Activated CD4-positive, alpha-beta T cell treated with anti-CD3 and anti-CD28 coated beads for 36 hours (primary cell): Measurements from ENCODE around the gene CPNE7. TPM values are rescaled to one million over a fixed set of nuclear protein-coding genes. Genes with fewer than 3 reads are reported as not detected.

Experiments
- ATAC-seq: fragments of 200-7000 bp; cut with Tn5 transposase; one replicate; pipeline ENCODE4 v1.10.0; 2021; ENCODE audit warnings: mild to moderate bottlenecking, moderate library complexity
- CTCF ChIA-PET: fragments of 350-600 bp; sonication (Branson Sonifier 250); formaldehyde crosslinking; loops from one replicate; lab custom pipeline; 2021; ENCODE audit warnings: antibody characterized with exemption; lab: Charles Lee
- POLR2A ChIA-PET: fragments of 350-600 bp; sonication (Branson Sonifier 250); formaldehyde crosslinking; loops from one replicate; lab custom pipeline; 2021; ENCODE audit warnings: antibody characterized with exemption, inconsistent platforms; lab: Charles Lee
- DNase-seq: peaks from one replicate; pipeline ENCODE4 v3.0.0-alpha.2; 2020
- H3K27ac Mint-ChIP-seq: one replicate; pipeline ENCODE4 v1.8.0; 2021; ENCODE audit warnings: mixed read lengths
- H3K27me3 Mint-ChIP-seq: one replicate; pipeline ENCODE4 v1.8.0; 2021; ENCODE audit warnings: mixed read lengths
- H3K36me3 Mint-ChIP-seq: one replicate; pipeline ENCODE4 v1.8.0; 2021; ENCODE audit warnings: low read depth, mixed read lengths
- H3K4me1 Mint-ChIP-seq: one replicate; pipeline ENCODE4 v1.8.0; 2021; ENCODE audit warnings: mixed read lengths
- H3K4me3 Mint-ChIP-seq: one replicate; pipeline ENCODE4 v1.8.0; 2021; ENCODE audit warnings: mild to moderate bottlenecking, moderate library complexity, mixed read lengths
- H3K9me3 Mint-ChIP-seq: one replicate; pipeline ENCODE4 v1.8.0; 2021; ENCODE audit warnings: low read depth, mixed read lengths
- intact Hi-C, 2 experiments: fragments of 100-400 bp; cut with DNase I in 1 of 2; cut with micrococcal nuclease in 1 of 2; formaldehyde crosslinking; loops; one replicate each; pipeline versions ENCODE4 v1.14.2 to v1.15.1; 2022 to 2024; cut with DNase I, micrococcal nuclease
- total RNA-seq, 2 experiments: library from RNA; stranded (reverse); gene quantifications; one replicate each; pipeline ENCODE4 v1.2.3, GENCODE V29; 2021

CPNE7 gene
- total RNA-seq, 2 experiments from 2014 or later = 17.3 to 18.7 TPM

DNA sequence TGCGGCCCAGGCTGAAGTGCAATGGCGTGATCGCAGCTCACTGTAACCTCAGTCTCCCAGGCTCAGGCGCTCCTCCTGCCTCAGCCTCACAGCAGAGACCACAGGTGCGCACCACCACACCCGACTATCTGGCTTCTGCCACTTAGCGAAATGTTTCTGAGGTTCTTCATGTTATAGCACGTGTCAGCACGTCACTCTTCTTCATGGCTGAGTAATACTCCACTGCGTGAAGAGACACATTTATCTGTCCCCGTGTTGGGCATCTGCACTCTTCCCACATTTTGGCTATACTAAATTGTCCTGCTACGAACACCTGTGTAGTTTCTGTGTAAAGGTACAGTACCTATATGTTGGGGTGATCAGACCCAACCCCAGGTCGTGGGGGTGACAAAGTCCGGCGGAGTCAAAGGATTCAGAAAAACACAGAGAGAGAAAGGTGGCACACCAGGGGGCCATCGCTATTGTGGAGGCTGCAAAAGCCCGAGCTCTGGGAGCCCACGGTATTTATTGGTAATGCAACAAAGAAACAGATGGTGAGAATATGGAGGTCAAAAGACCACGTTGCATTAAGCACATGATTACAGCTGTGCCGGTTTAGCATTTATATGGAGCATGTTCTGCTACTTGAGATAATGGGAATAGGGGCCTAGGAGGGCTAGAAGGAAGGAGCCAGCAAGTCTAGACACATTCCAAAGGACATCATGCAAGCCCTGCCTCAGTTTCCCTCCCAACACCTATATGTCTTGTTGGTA lies 37.0 kb downstream of the CPNE7 start:
- intact Hi-C loops = no loop called here
- ChIA-PET CTCF (no interaction called here), POLR2A (no interaction called here)
- no peaks in the 10 kb centered on the region for H3K27me3 Mint-ChIP-seq
- peaks cover 13% of the 10 kb centered on the region for H3K4me1 Mint-ChIP-seq
- ATAC-seq (no peak), DNase-seq (no peak)
- H3K9me3 Mint-ChIP-seq = no peaks in the 10 kb centered on the region
- no peaks in the 10 kb centered on the region for H3K36me3 Mint-ChIP-seq
- no peak overlapping the region for H3K27ac Mint-ChIP-seq
- no peak overlapping the region for H3K4me3 Mint-ChIP-seq

DNA sequence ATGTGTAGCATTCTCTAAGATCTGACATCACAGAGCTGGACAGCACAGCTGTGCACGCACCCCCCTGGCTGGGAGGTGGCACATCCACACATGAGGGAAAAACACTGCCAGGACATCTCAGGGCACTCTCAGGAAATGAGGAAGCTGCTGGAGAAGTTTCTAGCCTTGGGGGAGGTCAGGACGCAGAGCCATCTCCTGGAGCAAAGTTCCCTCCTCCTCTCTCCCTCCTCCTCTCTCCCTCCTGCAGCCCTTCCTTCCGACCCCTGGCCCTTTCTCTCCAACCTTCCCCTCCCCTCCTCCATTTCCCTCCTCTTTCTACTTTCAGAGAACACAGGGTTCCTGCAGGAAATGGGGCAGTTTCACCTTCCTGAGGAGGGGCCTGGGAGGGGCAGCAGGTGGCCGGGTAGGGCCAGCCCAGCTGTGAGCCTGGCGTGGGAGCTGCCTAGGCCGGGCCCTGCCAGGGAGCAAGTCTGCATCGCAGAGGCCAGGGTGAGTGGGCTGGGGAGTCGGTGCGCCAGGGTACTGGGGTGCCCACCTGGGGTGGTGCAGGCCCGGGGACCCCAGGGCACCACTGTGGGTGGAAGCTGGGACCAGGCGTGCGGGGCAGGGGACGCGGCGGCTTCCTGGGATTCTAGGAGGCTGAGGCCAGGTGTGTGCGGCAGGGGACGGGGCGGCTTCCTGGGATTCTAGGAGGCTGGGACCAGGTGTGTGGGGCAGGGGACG lies 37.8 kb downstream of the CPNE7 start, which contains the start of gene DPEP1:
Gene DPEP1, plus strand, starts transcription at position 412 of the 723 bp plus-strand sequence. CDS start 16,769 bp downstream, outside the sequence.
- intact Hi-C loops = no loop called here
- POLR2A ChIA-PET = no interaction called here
- Mint-ChIP-seq H3K27me3 (no peaks in the 10 kb centered on the region), H3K4me1 (peaks cover 13% of the 10 kb centered on the region), H3K9me3 (no peaks in the 10 kb centered on the region), H3K4me3 (no peak within 1 kb of the TSS), H3K36me3 (no peaks in the 10 kb centered on the region), H3K27ac (no peak within 1 kb of the TSS)
- DNase-seq (no peak), ATAC-seq (no peak)
- CTCF ChIA-PET = no interaction called here

DNA sequence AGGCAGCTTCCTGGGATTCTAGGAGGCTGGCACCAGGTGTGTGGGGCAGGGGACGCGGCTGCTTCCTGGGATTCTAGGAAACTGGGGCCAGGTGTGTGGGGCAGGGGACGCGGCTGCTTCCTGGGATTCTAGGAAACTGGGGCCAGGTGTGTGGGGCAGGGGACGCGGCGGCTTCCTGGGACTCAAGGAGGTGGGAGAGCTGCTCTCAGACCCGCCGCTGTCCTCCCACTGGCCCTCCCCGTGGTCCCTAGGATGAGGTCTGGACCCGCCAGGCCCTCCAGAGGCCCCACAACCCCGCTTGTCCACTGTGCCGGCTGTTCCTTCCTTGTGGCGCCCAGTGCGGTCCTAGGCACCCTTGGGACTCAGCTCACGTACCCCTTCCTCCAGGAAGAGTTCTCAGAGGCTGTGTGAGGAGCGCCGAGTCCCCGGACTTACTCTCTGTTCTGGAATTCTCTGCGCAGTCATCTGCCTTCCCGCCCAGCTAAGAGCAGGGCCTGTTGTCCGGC lies 38.4 kb downstream of the CPNE7 start:
- H3K9me3 Mint-ChIP-seq = no peaks in the 10 kb centered on the region
- no peak for DNase-seq
- H3K36me3 Mint-ChIP-seq = no peaks in the 10 kb centered on the region
- H3K27me3 Mint-ChIP-seq = no peaks in the 10 kb centered on the region
- H3K4me3 Mint-ChIP-seq = no peak overlapping the region
- CTCF ChIA-PET = no interaction called here
- ATAC-seq = no peak
- H3K4me1 Mint-ChIP-seq = peaks cover 13% of the 10 kb centered on the region
- no peak overlapping the region for H3K27ac Mint-ChIP-seq
- intact Hi-C loops = no loop called here
- POLR2A ChIA-PET = no interaction called here

DNA sequence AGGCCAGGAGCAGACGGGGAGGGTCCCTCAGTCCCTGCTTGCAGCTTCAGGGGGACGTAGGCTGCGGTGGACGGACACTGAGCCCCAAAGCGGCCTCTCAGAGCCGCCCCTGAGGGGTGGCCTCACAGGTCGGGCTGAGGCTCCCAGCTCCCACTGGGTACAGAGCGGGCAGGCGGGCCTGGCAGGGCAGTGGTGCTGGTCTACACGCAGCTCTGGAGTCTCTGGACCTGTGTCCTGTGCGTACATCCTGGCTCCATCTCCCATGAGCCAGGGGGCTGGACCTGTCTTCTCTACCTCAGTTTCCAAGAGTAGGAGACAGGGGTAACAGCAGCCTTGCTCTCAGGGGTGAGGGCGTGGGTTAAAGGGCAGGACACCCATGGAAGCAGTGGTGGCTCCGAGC lies 39.6 kb downstream of the CPNE7 start:
- Mint-ChIP-seq H3K9me3 (no peaks in the 10 kb centered on the region), H3K27me3 (no peaks in the 10 kb centered on the region), H3K4me1 (peaks cover 13% of the 10 kb centered on the region), H3K4me3 (no peak overlapping the region), H3K27ac (no peak overlapping the region), H3K36me3 (no peaks in the 10 kb centered on the region)
- ChIA-PET POLR2A (no interaction called here), CTCF (interaction anchor here (1.0 to 1.8 kb wide), 8 partner anchors 9 to 245 kb away, joined by 3 to 7 read pairs (median 4); no protein-coding TSS in a partner anchor)
- intact Hi-C loops = no loop called here
- DNase-seq (no peak), ATAC-seq (no peak)

DNA sequence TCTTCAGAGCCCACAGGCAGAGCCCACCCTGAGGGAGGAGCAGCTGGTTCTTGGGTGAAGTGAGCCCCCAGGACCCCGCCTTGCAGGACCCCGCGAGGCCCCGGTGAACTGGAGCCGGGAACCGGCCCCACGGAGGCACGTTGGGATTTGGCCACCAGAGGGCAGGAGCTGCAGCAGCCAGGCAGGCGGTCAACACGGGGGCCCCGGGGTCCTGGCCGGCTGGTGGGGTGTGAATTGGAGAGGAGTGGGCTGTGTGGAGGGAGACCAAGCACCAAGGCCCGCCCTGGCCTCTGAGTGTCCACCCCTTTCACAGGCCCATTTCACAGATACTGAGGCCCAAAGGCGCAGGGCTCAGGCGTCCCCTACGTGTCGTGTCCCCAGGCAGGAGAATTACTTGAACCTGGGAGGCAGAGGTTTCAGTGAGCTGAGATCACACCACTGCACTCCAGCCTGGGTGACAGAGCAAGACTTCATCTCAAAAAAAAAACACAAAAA lies 40.1 kb downstream of the CPNE7 start:
- POLR2A ChIA-PET = no interaction called here
- peak; percentile 27 for ATAC-seq
- Mint-ChIP-seq H3K36me3 (no peaks in the 10 kb centered on the region), H3K27ac (no peak overlapping the region), H3K4me1 (peaks cover 13% of the 10 kb centered on the region), H3K4me3 (no peak overlapping the region), H3K27me3 (no peaks in the 10 kb centered on the region), H3K9me3 (no peaks in the 10 kb centered on the region)
- peak; percentile 55 for DNase-seq
- intact Hi-C loops = no loop called here
- CTCF ChIA-PET = interaction anchor here (0.6 to 1.8 kb wide), 9 partner anchors 10 to 1642 kb away, joined by 3 to 7 read pairs (median 3); no protein-coding TSS in a partner anchor

DNA sequence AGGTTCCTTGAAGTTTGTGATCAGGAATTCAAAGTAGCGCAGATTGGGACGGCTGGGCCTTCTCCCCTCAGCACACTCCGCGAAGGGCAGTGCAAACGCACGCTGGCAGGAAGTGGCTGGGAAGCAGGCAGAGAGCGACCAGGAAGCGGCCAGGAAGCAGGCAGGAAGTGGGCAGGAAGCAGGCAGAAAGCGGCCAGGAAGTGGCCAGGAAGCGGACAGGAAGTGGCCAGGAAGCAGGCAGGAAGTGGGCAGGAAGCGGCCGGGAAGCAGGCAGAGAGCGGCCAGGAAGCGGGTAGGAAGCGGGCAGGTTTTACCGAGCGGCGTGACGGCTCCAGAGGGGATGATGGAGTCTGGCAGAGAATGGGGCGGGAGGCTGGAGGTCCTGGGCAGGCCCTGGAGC lies 41.1 kb downstream of the CPNE7 start:
- no peak overlapping the region for H3K27ac Mint-ChIP-seq
- CTCF ChIA-PET = interaction anchor here (0.8 kb wide), 1 partner anchor 17 kb away, joined by 3 read pairs; no protein-coding TSS in a partner anchor
- intact Hi-C loops = no loop called here
- no peak overlapping the region for H3K4me3 Mint-ChIP-seq
- peaks cover 13% of the 10 kb centered on the region for H3K4me1 Mint-ChIP-seq
- no peaks in the 10 kb centered on the region for H3K9me3 Mint-ChIP-seq
- POLR2A ChIA-PET = no interaction called here
- H3K27me3 Mint-ChIP-seq = no peaks in the 10 kb centered on the region
- DNase-seq (peak; percentile 34), ATAC-seq (peak; percentile 32)
- no peaks in the 10 kb centered on the region for H3K36me3 Mint-ChIP-seq

DNA sequence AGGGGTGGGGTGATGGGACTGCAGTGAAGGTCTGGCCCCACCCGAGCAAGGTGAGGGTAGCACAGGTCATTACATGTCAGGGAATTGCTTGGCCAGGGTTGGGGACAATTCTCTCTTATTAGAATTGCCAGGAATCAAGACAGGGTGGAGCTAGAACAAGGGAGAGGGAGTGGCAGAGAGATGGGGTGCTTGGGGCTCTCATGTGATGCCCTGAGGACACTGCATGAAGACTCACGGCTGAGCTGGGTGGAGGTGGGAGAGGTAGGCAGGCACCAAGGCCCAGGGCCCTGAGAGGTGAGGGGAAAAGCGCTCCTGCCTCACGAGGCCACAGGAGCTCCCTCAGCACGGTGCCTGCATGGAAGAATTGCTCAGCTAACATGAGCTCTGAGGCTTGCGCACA lies 41.5 kb downstream of the CPNE7 start:
- H3K27me3 Mint-ChIP-seq = no peaks in the 10 kb centered on the region
- peak; percentile 29 for ATAC-seq
- ChIA-PET POLR2A (no interaction called here), CTCF (interaction anchor here (0.8 kb wide), 1 partner anchor 17 kb away, joined by 3 read pairs; no protein-coding TSS in a partner anchor)
- no peak overlapping the region for H3K4me3 Mint-ChIP-seq
- no peaks in the 10 kb centered on the region for H3K36me3 Mint-ChIP-seq
- no peak for DNase-seq
- no peaks in the 10 kb centered on the region for H3K9me3 Mint-ChIP-seq
- H3K4me1 Mint-ChIP-seq = peaks cover 13% of the 10 kb centered on the region
- intact Hi-C loops = no loop called here
- H3K27ac Mint-ChIP-seq = no peak overlapping the region

DNA sequence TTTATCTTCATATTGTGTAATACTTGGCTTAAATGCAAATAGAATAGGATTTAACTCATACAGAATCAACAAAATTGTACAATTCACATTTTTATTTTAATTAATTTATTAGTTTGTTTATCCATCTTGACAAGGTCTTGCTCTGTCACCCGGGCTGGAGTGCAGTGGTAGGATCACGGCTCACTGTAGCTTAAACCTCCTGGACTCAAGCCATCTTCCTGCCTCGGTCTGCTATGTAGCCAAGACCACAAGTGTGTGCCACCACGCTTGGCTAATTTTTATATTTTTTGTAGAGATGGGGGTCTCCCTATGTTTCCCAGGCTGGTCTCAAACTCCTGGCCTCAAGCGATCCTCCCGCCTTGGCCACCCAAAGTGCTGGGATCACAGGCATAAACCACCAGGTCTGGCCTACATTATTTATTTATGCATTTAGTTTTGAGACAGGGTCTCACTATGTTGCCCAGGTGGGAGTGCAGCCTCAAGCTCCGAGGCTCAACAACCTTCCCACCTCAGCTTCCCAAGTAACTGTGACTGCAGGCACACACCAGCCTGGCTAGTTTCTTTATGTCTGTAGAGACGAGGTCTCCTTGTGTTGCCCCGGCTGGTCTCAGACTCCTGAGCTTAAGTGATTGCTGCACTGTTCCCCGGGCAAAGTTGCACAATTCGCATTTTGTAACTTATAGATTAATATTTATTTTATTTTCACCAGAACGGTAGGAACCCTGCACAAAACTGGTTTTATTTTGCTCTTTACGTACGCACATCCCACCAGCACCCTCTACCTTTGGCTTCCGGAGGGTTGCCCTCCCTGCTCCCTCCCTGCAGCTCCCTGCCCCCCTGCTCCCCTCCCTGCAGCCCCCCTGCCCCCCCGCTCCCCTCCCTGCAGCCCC lies 42.8 kb downstream of the CPNE7 start:
- Mint-ChIP-seq H3K36me3 (no peaks in the 10 kb centered on the region), H3K27ac (no peak overlapping the region), H3K4me3 (no peak overlapping the region), H3K9me3 (no peaks in the 10 kb centered on the region), H3K27me3 (no peaks in the 10 kb centered on the region), H3K4me1 (peaks cover 13% of the 10 kb centered on the region)
- ChIA-PET CTCF (interaction anchor here (0.6 to 0.8 kb wide), 3 partner anchors 105 to 915 kb away, joined by 3 to 4 read pairs (median 3); partner anchors contain the start of gene FANCA), POLR2A (interaction anchor here (0.6 kb wide), 1 partner anchor 139 kb away, joined by 3 read pairs; no protein-coding TSS in a partner anchor)
- intact Hi-C loops = no loop called here
- DNase-seq = no peak
- no peak for ATAC-seq

DNA sequence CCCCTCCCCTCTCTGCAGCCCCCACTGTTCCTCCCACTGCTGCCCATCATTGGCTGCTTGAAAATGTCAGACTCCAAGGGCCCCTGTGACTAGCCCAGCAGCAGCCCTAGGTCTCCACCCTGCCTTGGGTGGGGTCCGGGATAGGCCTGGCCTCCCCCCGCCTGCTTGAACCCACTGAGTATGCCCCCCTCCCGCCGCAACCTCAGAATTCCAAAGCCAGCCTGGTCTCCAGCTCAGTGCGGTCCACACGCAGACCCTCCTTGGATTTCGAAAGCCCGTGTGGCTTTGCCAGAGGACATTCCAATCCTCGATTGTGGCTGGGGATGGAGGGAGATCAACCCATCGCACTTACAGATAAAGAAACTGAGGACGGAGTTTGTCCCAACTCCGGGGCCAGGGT lies 44.3 kb downstream of the CPNE7 start:
- CTCF ChIA-PET = no interaction called here
- Mint-ChIP-seq H3K4me3 (no peak overlapping the region), H3K9me3 (no peaks in the 10 kb centered on the region), H3K27me3 (peaks cover 3% of the 10 kb centered on the region), H3K36me3 (no peaks in the 10 kb centered on the region), H3K27ac (no peak overlapping the region), H3K4me1 (peaks cover 13% of the 10 kb centered on the region)
- intact Hi-C loops = no loop called here
- DNase-seq (no peak), ATAC-seq (no peak)
- POLR2A ChIA-PET = no interaction called here

DNA sequence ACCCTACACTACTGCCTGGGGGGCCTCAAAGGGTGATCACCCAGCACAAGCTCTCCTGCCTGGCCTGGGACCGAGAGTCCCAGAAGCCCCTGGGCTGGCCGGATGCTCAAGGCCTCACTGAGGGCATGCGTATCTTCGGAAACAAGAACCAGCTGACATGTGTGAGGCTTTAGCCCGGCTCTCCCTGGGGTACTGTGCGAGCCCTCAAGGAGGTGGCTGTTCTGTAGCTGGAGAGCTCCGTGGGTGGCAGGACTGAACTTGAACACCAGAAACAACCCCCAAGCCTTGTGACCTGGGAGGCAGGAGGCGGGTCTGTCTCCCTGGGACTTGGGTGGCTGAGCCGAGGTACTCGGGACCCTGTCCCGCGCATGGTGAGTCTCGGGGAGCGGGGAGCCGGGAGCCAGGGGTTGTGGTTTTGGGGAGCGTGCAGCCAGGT lies 44.9 kb downstream of the CPNE7 start:
- POLR2A ChIA-PET = no interaction called here
- H3K4me3 Mint-ChIP-seq = no peak overlapping the region
- intact Hi-C loops = no loop called here
- H3K9me3 Mint-ChIP-seq = no peaks in the 10 kb centered on the region
- peaks cover 4% of the 10 kb centered on the region for H3K27me3 Mint-ChIP-seq
- CTCF ChIA-PET = no interaction called here
- ATAC-seq (no peak), DNase-seq (no peak)
- H3K4me1 Mint-ChIP-seq = peaks cover 13% of the 10 kb centered on the region
- H3K27ac Mint-ChIP-seq = no peak overlapping the region
- no peaks in the 10 kb centered on the region for H3K36me3 Mint-ChIP-seq
